MCF 10A (cell line): ENCODE data around the gene RAB1B. TPM values are rescaled to one million over a fixed set of nuclear protein-coding genes. Genes with fewer than 3 reads are reported as not detected.

Source experiments
- BruUV-seq: library from RNA; stranded (reverse); fragments of 400-500 nt; replicated peaks from 2 replicates; lab custom pipeline; 2021; lab: Mats Ljungman, UMichigan
- CTCF ChIA-PET: fragments of 300-600 bp; sonication (Branson Sonifier 250); formaldehyde crosslinking; extraction: SDS; loops from one replicate; lab custom pipeline; 2021; ENCODE audit warnings: antibody characterized with exemption, inconsistent platforms; lab: Yijun Ruan, JAX
- POLR2A ChIA-PET: fragments of 300-600, 350-650 bp; sonication (Branson Sonifier 250); formaldehyde crosslinking; extraction: SDS; loops from one replicate; lab custom pipeline; 2020; ENCODE audit warnings: antibody characterized with exemption, inconsistent platforms; lab: Yijun Ruan, JAX
- DNase-seq: peaks from one replicate; pipeline ENCODE4 v3.0.0-alpha.2; 2018; ENCODE audit not compliant: unreplicated experiment
- H3K27ac Mint-ChIP-seq: one replicate; pipeline ENCODE4 v1.8.0; 2022; ENCODE audit warnings: mild to moderate bottlenecking, low read depth, mixed read lengths; ENCODE audit not compliant: unreplicated experiment
- H3K27me3 Mint-ChIP-seq: one replicate; pipeline ENCODE4 v1.8.0; 2022; ENCODE audit warnings: mixed read lengths; ENCODE audit not compliant: insufficient read depth, unreplicated experiment
- H3K36me3 Mint-ChIP-seq: one replicate; pipeline ENCODE4 v1.8.0; 2022; ENCODE audit warnings: mild to moderate bottlenecking, moderate library complexity, mixed read lengths; ENCODE audit not compliant: insufficient read depth, unreplicated experiment
- H3K4me1 Mint-ChIP-seq: one replicate; pipeline ENCODE4 v1.8.0; 2022; ENCODE audit warnings: mixed read lengths; ENCODE audit not compliant: insufficient read depth, unreplicated experiment
- H3K4me3 Mint-ChIP-seq: one replicate; pipeline ENCODE4 v1.8.0; 2022; ENCODE audit warnings: mild to moderate bottlenecking, moderate library complexity, mixed read lengths; ENCODE audit not compliant: unreplicated experiment
- H3K9me3 Mint-ChIP-seq: one replicate; pipeline ENCODE4 v1.8.0; 2022; ENCODE audit warnings: mixed read lengths; ENCODE audit not compliant: unreplicated experiment
- CTCF ChIP-seq: fragments of 200-600 bp; IDR thresholded peaks from one replicate; pipeline ENCODE4 v1.8.0; 2022; ENCODE audit warnings: antibody characterized with exemption, mild to moderate bottlenecking; ENCODE audit not compliant: unreplicated experiment
- intact Hi-C: fragments of 100-400 bp; cut with micrococcal nuclease; formaldehyde crosslinking; loops from 2 replicates; pipeline ENCODE4 v1.14.1; 2022
- total RNA-seq: library from RNA; stranded (reverse); gene quantifications from 2 replicates; pipeline ENCODE4 v1.2.3, GENCODE V29; 2022

RAB1B gene
- total RNA-seq, 1 experiment from 2014 or later: 87.0 TPM

GRCh38 chr11:66232769-66233168 is 35.7 kb upstream of the RAB1B start:
- POLR2A ChIA-PET: no interaction called here
- CTCF ChIA-PET: interaction anchor here (0.7 to 1.1 kb wide), 3 partner anchors 12 to 169 kb away, joined by 3 to 7 read pairs (median 3); no protein-coding TSS in a partner anchor
- no peaks in the 10 kb centered on the region for H3K4me1 Mint-ChIP-seq
- intact Hi-C loops: no loop called here
- H3K4me3 Mint-ChIP-seq: no peak overlapping the region
- H3K36me3 Mint-ChIP-seq: peaks cover 55% of the 10 kb centered on the region
- no peak for DNase-seq
- BruUV-seq: no TSS peak
- TF ChIP-seq CTCF: no peak
- no peaks in the 10 kb centered on the region for H3K9me3 Mint-ChIP-seq
- no peak overlapping the region for H3K27ac Mint-ChIP-seq
- no peaks in the 10 kb centered on the region for H3K27me3 Mint-ChIP-seq

GRCh38 chr11:66233301-66233700 is 35.1 kb upstream of the RAB1B start:
- intact Hi-C loops: no loop called here
- CTCF ChIA-PET: no interaction called here
- Mint-ChIP-seq H3K27ac (no peak overlapping the region), H3K4me3 (no peak overlapping the region), H3K4me1 (no peaks in the 10 kb centered on the region), H3K27me3 (no peaks in the 10 kb centered on the region), H3K9me3 (no peaks in the 10 kb centered on the region), H3K36me3 (peaks cover 54% of the 10 kb centered on the region)
- no TSS peak for BruUV-seq
- TF ChIP-seq CTCF: no peak
- POLR2A ChIA-PET: no interaction called here
- no peak for DNase-seq

GRCh38 chr11:66235141-66235540 is 33.3 kb upstream of the RAB1B start:
- Mint-ChIP-seq H3K27ac (no peak overlapping the region), H3K36me3 (peaks cover 58% of the 10 kb centered on the region), H3K9me3 (no peaks in the 10 kb centered on the region), H3K4me1 (no peaks in the 10 kb centered on the region), H3K4me3 (no peak overlapping the region), H3K27me3 (no peaks in the 10 kb centered on the region)
- ChIA-PET POLR2A (no interaction called here), CTCF (interaction anchor here (0.9 to 4.6 kb wide), 2 partner anchors 11 to 12 kb away, joined by 5 to 22 read pairs; no protein-coding TSS in a partner anchor)
- intact Hi-C loops: no loop called here
- no peak for TF ChIP-seq CTCF
- no TSS peak for BruUV-seq
- no peak for DNase-seq

- no peak for TF ChIP-seq CTCF
- H3K4me1 Mint-ChIP-seq: no peaks in the 10 kb centered on the region
- no peaks in the 10 kb centered on the region for H3K27me3 Mint-ChIP-seq
- H3K27ac Mint-ChIP-seq: no peak overlapping the region
- no TSS peak for BruUV-seq
- CTCF ChIA-PET: interaction anchor here (0.6 to 4.6 kb wide), 3 partner anchors 12 to 97 kb away, joined by 3 to 22 read pairs (median 4); no protein-coding TSS in a partner anchor
- intact Hi-C loops: no loop called here
- no peaks in the 10 kb centered on the region for H3K9me3 Mint-ChIP-seq
- DNase-seq: no peak
- H3K4me3 Mint-ChIP-seq: no peak overlapping the region
- POLR2A ChIA-PET: no interaction called here
- H3K36me3 Mint-ChIP-seq: peaks cover 51% of the 10 kb centered on the region
Measured at GRCh38 chr11:66237867-66238266, 30.6 kb upstream of the RAB1B start.
